HG02588 (cell line): ENCODE data around the gene RNF157.

Source experiments
- ATAC-seq: cut with Tn5 transposase; IDR thresholded peaks from one replicate; pipeline ENCODE4 v1.9.1; 2021; ENCODE audit warnings: mild to moderate bottlenecking, moderate library complexity; ENCODE audit not compliant: unreplicated experiment

RNF157 gene

GRCh38 chr17:76131051-76131691 is 109.1 kb downstream of the RNF157 start:
- no peak for ATAC-seq

- ATAC-seq: no peak
These were observed 109.8 kb downstream of the RNF157 start for GRCh38 chr17:76130473-76130872.

- ATAC-seq: no peak
These were observed 114.4 kb downstream of the RNF157 start for GRCh38 chr17:76125922-76126321.

GRCh38 chr17:76125391-76125675 is 115.0 kb downstream of the RNF157 start:
- no peak for ATAC-seq

- ATAC-seq: no peak
These were observed 115.5 kb downstream of the RNF157 start for GRCh38 chr17:76124582-76125390.

- ATAC-seq: no peak
These were observed 116.3 kb downstream of the RNF157 start for GRCh38 chr17:76123749-76124581.

- ATAC-seq: no peak
These were observed 117.1 kb downstream of the RNF157 start for GRCh38 chr17:76123191-76123499.

GRCh38 chr17:76122431-76123190 is 117.7 kb downstream of the RNF157 start:
- ATAC-seq: no peak

GRCh38 chr17:76121932-76122430 is 118.3 kb downstream of the RNF157 start:
- ATAC-seq: peak; percentile 16

- ATAC-seq: no peak
These were observed 119.7 kb downstream of the RNF157 start for GRCh38 chr17:76120658-76121008.

GRCh38 chr17:76119409-76120371 is 120.6 kb downstream of the RNF157 start:
- no peak for ATAC-seq

- no peak for ATAC-seq
These were observed 125.0 kb downstream of the RNF157 start for GRCh38 chr17:76115138-76115754.

- no peak for ATAC-seq
These were observed 128.3 kb downstream of the RNF157 start for GRCh38 chr17:76111956-76112355.

GRCh38 chr17:76107509-76107908 is 132.8 kb downstream of the RNF157 start:
- ATAC-seq: no peak

- ATAC-seq: no peak
These were observed 133.6 kb downstream of the RNF157 start for GRCh38 chr17:76106703-76107102.

GRCh38 chr17:76104896-76105231 is 135.4 kb downstream of the RNF157 start:
- no peak for ATAC-seq

GRCh38 chr17:76104140-76104895 is 136.0 kb downstream of the RNF157 start:
- no peak for ATAC-seq

- peak; percentile 80 for ATAC-seq
These were observed 136.8 kb downstream of the RNF157 start, which contains the start of gene EXOC7 for GRCh38 chr17:76103274-76104139. TSS of gene EXOC7 (minus strand) at chr17:76103787. CDS start at chr17:76103692, 95 bp downstream.
